Right lobe of liver (tissue), 6 donors: ENCODE results near the gene FYB1. TPM values are rescaled to one million over a fixed set of nuclear protein-coding genes. Genes with fewer than 3 reads are reported as not detected.

Experiments
- ATAC-seq, 4 donors: fragments of 200-7000 bp; cut with Tn5 transposase; one replicate each; pipeline ENCODE4 v1.9.1; 2020; ENCODE audit warnings: mild to moderate bottlenecking in 4 of 4, moderate library complexity in 4 of 4
- DNase-seq, 3 donors: peaks; one replicate each; pipeline ENCODE4 v3.0.0-alpha.2; 2020
- H3K27ac ChIP-seq, 3 donors: fragments of 200-600 bp; one replicate each; pipeline ENCODE4 v1.8.0; 2022
- H3K27me3 ChIP-seq, 2 donors: fragments of 200-600 bp; one replicate each; pipeline ENCODE4 v1.8.0; 2022
- H3K36me3 ChIP-seq, 4 donors: fragments of 200-600 bp; sonication (generic) in 1 of 4; one replicate each; pipeline versions ENCODE4 v1.5.1 to v1.8.0; 2017 to 2022; ENCODE audit warnings: control low read depth in 1 of 4
- H3K4me1 ChIP-seq, 4 donors: fragments of 200-600 bp; sonication (generic) in 1 of 4; one replicate each; pipeline versions ENCODE4 v1.5.1 to v1.8.0; 2017 to 2022; ENCODE audit warnings: control low read depth in 1 of 4
- H3K4me3 ChIP-seq, 3 donors: fragments of 200-600 bp; one replicate each; pipeline ENCODE4 v1.8.0; 2022
- H3K9me3 ChIP-seq, 4 donors: fragments of 200-600 bp; sonication (generic) in 1 of 4; one replicate each; pipeline versions ENCODE4 v1.5.1 to v1.8.0; 2017 to 2022; ENCODE audit warnings: control low read depth in 1 of 4
- CTCF ChIP-seq, 4 donors: fragments of 200-600 bp in 3 of 4; fragments of 450-650 bp in 1 of 4; IDR thresholded peaks; one replicate each; pipeline versions ENCODE4 v1.5.1 to v1.8.0; 2016 to 2022; ENCODE audit warnings: antibody characterized with exemption in 4 of 4, mild to moderate bottlenecking in 2 of 4
- POLR2A ChIP-seq: fragments of 450-650 bp; IDR thresholded peaks from one replicate; pipeline ENCODE4 v1.6.1; 2017; ENCODE audit warnings: antibody characterized with exemption, mild to moderate bottlenecking
- WGBS: methylation state at CpG from one replicate; pipeline ENCODE4 v1.1.6; 2018; ENCODE audit warnings: low coverage, low lambda C conversion rate; ENCODE audit not compliant: insufficient coverage; ENCODE audit errors: missing lambda C conversion rate; 5-methylcytosine and 5-hydroxymethylcytosine counted together
- intact Hi-C, 2 donors: fragments of 100-400 bp; cut with DNase I; formaldehyde crosslinking; loops; one replicate each; pipeline versions ENCODE4 v1.11.2 to v1.14.1; 2022
- total RNA-seq, 6 experiments: library from RNA; depleted of rRNA in 2 of 6; stranded (reverse); fragments of >200 nt in 2 of 6; fragmentation: NEBNext Ultra II Directional in 3 of 6; extraction: Animal tissue kit (Norgen Biotek cat#: 25700) in 3 of 6; gene quantifications; one replicate each; pipeline versions ENCODE4 v1.1.0 to v1.2.4, GENCODE V29; 2016 to 2023
- donor health status: DM: no; HTN: yes; CAD: no.
- donor health status: DM: no; HTN: no; CAD: no.
- donor health status: DM: no; HTN: no; CAD: no.
- donor health status: DM: no; HTN: yes; CAD: no.
- donor health status: DM: no; HTN: yes; CAD: no.

The FYB1 gene
- total RNA-seq, 6 experiments from 2014 or later: 3.7 to 15.3 (median 9.1) TPM

- Histone ChIP-seq H3K4me3 (no peak overlapping the region), H3K36me3 (no peaks in the 10 kb centered on the region), H3K9me3 (no peaks in the 10 kb centered on the region), H3K27me3 (no peaks in the 10 kb centered on the region), H3K4me1 (no peaks in the 10 kb centered on the region), H3K27ac (no peak overlapping the region)
- ATAC-seq (no peak), DNase-seq (no peak)
- TF ChIP-seq CTCF (IDR thresholded peaks at IDR 0.05) (no peak), POLR2A (no peak)
- intact Hi-C loops: no loop called here
These were observed 112.0 kb downstream of the FYB1 start for GRCh38 chr5:39107350-39107749.

GRCh38 chr5:39106322-39106721 lies 113.0 kb downstream of the FYB1 start:
- Histone ChIP-seq H3K36me3 (no peaks in the 10 kb centered on the region), H3K4me3 (no peak overlapping the region), H3K9me3 (no peaks in the 10 kb centered on the region), H3K27me3 (no peaks in the 10 kb centered on the region), H3K4me1 (no peaks in the 10 kb centered on the region), H3K27ac (no peak overlapping the region)
- intact Hi-C loops: no loop called here
- ATAC-seq (no peak), DNase-seq (no peak)
- no peak for TF ChIP-seq POLR2A
- TF ChIP-seq CTCF (IDR thresholded peaks at IDR 0.05): peak in 2 of 4 donors; percentile 7
- WGBS: 40% methylated on average over 1 of the region's 1 CpG

- intact Hi-C loops: no loop called here
- no peak for TF ChIP-seq CTCF (IDR thresholded peaks at IDR 0.05)
- TF ChIP-seq POLR2A: no peak
- H3K9me3 ChIP-seq: no peaks in the 10 kb centered on the region
- ATAC-seq (no peak), DNase-seq (no peak)
- H3K36me3 ChIP-seq: no peaks in the 10 kb centered on the region
- H3K27ac ChIP-seq: no peak overlapping the region
- no peak overlapping the region for H3K4me3 ChIP-seq
- H3K4me1 ChIP-seq: no peaks in the 10 kb centered on the region
- WGBS: 25% methylated on average over 1 of the region's 1 CpG
- H3K27me3 ChIP-seq: no peaks in the 10 kb centered on the region
These were observed 115.1 kb downstream of the FYB1 start for GRCh38 chr5:39104221-39104620.

GRCh38 chr5:39102684-39103155 lies 116.6 kb downstream of the FYB1 start:
- Histone ChIP-seq H3K27me3 (no peaks in the 10 kb centered on the region), H3K36me3 (no peaks in the 10 kb centered on the region), H3K4me3 (no peak overlapping the region), H3K27ac (no peak overlapping the region), H3K4me1 (no peaks in the 10 kb centered on the region), H3K9me3 (no peaks in the 10 kb centered on the region)
- WGBS: 70% methylated on average over 3 of the region's 4 CpGs
- intact Hi-C loops: no loop called here
- ATAC-seq (peak in 1 of 4 donors; percentile 39), DNase-seq (no peak)
- TF ChIP-seq POLR2A (no peak), CTCF (IDR thresholded peaks at IDR 0.05) (no peak)

GRCh38 chr5:39100851-39101396 lies 118.4 kb downstream of the FYB1 start:
- peak in 1 of 4 donors; percentile 78 for ATAC-seq
- no peak for TF ChIP-seq CTCF (IDR thresholded peaks at IDR 0.05)
- TF ChIP-seq POLR2A: no peak
- Histone ChIP-seq H3K36me3 (no peaks in the 10 kb centered on the region), H3K4me1 (no peaks in the 10 kb centered on the region), H3K4me3 (no peak overlapping the region), H3K27me3 (no peaks in the 10 kb centered on the region), H3K27ac (no peak overlapping the region), H3K9me3 (no peaks in the 10 kb centered on the region)
- no peak for DNase-seq
- intact Hi-C loops: no loop called here
- 93% methylated on average over 2 of the region's 7 CpGs for WGBS
